Prostate gland (tissue), 2 donors: ENCODE measurements around the gene ZFP1.

Source experiments
- POLR2A ChIP-seq: fragments of 450-650 bp; IDR thresholded peaks from one replicate; pipeline ENCODE4 v1.6.1; 2016; ENCODE audit warnings: antibody characterized with exemption, mild to moderate bottlenecking
- TF ChIP-seq, protein P1 (sequence below), 4 experiments: fragments of 200-600 bp in 2 of 4; fragments of 450-650 bp in 2 of 4; sonication (generic) in 2 of 4; IDR thresholded peaks; 1 replicate in 3 of 4; 2 replicates in 1 of 4; pipeline ENCODE4 v1.5.1; 2016 to 2019; ENCODE audit warnings: antibody characterized with exemption in 4 of 4, mild to moderate bottlenecking in 2 of 4, moderate library complexity in 2 of 4

DNA sequence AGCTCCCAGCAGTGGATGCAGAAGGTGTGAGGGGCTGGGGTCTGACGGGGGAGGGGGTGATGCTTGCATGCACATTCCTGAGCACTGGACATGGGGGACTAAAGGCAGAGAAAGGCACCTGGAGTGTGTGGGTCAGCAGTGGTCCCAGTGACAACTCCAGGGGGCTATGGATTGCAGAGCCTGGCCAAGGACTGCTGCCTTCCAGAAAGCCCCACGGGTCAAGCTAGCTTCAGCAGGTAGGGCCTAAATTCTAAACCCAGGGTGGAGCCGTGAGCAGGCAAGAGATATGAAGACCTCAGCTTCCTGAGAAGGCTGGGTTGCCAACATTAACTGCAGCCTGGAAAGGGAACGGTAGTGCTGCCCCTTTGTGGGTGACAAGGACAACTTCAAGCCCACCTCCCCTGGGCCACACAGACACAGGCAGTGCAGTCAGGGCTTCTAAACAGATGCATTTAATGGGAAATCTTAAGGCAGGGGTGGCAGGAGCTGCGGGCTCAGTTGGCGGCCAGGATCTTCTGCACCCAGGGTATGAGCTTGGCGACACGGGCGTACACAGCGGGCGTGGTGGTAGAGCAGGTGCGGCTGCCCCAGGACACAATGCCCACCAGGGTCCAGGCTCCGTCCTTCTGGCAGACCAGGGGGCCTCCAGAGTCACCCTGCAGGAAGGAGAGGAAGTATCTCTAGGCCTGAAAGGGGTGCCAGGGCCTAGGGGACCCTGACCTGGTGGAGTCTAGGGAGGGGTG lies 55.5 kb downstream of the ZFP1 start:
- TF ChIP-seq, protein P1, sequence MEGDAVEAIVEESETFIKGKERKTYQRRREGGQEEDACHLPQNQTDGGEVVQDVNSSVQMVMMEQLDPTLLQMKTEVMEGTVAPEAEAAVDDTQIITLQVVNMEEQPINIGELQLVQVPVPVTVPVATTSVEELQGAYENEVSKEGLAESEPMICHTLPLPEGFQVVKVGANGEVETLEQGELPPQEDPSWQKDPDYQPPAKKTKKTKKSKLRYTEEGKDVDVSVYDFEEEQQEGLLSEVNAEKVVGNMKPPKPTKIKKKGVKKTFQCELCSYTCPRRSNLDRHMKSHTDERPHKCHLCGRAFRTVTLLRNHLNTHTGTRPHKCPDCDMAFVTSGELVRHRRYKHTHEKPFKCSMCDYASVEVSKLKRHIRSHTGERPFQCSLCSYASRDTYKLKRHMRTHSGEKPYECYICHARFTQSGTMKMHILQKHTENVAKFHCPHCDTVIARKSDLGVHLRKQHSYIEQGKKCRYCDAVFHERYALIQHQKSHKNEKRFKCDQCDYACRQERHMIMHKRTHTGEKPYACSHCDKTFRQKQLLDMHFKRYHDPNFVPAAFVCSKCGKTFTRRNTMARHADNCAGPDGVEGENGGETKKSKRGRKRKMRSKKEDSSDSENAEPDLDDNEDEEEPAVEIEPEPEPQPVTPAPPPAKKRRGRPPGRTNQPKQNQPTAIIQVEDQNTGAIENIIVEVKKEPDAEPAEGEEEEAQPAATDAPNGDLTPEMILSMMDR (IDR thresholded peaks at IDR 0.05) = no peak
- TF ChIP-seq POLR2A = no peak
